Adrenal gland (tissue), 12 donors: ENCODE data around the gene USP14. TPM values are rescaled to one million over a fixed set of nuclear protein-coding genes. Genes with fewer than 3 reads are reported as not detected.

Experiments used
- DNase-seq, 7 donors: peaks; one replicate each; pipeline ENCODE4 v3.0.0-alpha.2; 2019 to 2020
- H3K27ac ChIP-seq, 5 donors: fragments of 200-600 bp; sonication (generic) in 4 of 5; 1 replicate in 3 of 5; 2 replicates in 2 of 5; pipeline versions ENCODE4 v1.5.1 to v1.8.0; 2016 to 2020; ENCODE audit warnings: mild to moderate bottlenecking in 1 of 5
- H3K27me3 ChIP-seq: fragments of 200-600 bp; 2 replicates; pipeline ENCODE4 v1.8.0; 2021
- H3K36me3 ChIP-seq, 2 donors: fragments of 200-600 bp; replicated peaks in 1 of 2; 1 replicate in 1 of 2; 2 replicates in 1 of 2; pipeline versions ENCODE4 v1.5.1 to v1.8.0; 2018 to 2022
- H3K4me1 ChIP-seq, 2 donors: fragments of 200-600 bp; replicated peaks in 1 of 2; 1 replicate in 1 of 2; 2 replicates in 1 of 2; pipeline versions ENCODE4 v1.5.1 to v1.8.0; 2018 to 2021
- H3K4me3 ChIP-seq, 4 donors: fragments of 200-600 bp; sonication (generic) in 3 of 4; one replicate each; pipeline ENCODE4 v1.5.1; 2016 to 2018
- H3K9me3 ChIP-seq, 3 donors: fragments of 200-600 bp; sonication (generic) in 1 of 3; replicated peaks in 1 of 3; 1 replicate in 2 of 3; 2 replicates in 1 of 3; pipeline versions ENCODE4 v1.5.1 to v1.8.0; 2016 to 2021
- POLR2A ChIP-seq, 2 donors: fragments of 450-650 bp; IDR thresholded peaks; one replicate each; pipeline ENCODE4 v1.6.1; 2017; ENCODE audit warnings: antibody characterized with exemption in 2 of 2, mild to moderate bottlenecking in 2 of 2, moderate library complexity in 1 of 2
- WGBS, 4 donors: extraction: QIAGEN DNeasy Blood & Tissue Kit in 2 of 4; methylation state at CpG; one replicate each; pipeline versions ENCODE4 v1.1.5 to v1.1.7; 2013 to 2017; 5-methylcytosine and 5-hydroxymethylcytosine counted together
- intact Hi-C, 2 donors: fragments of 100-400 bp; cut with DNase I; formaldehyde crosslinking; loops; one replicate each; pipeline versions ENCODE4 v1.14.1 to v1.15.0; 2022 to 2023
- microRNA-seq, 3 donors: library from miRNA; unstranded; fragments of <30 nt; microRNA quantifications; one replicate each; pipeline ENCODE4, GENCODE V29; 2017 to 2020
- polyA plus RNA-seq, 3 donors: library from polyadenylated mRNA; stranded (reverse); fragments of 200-250 nt in 2 of 3; fragments of 350-450 nt in 1 of 3; fragmentation: Illumina TruSeq in 1 of 3; extraction: RNeasy Lipid Tissue Mini Kit (QIAGEN cat#74804) in 1 of 3; gene quantifications; one replicate each; pipeline ENCODE4 v1.2.3, GENCODE V29; 2013 to 2014
- small RNA-seq, 2 donors: library from RNA; depleted of rRNA; stranded (forward); fragments of <200 nt; gene quantifications; one replicate each; pipeline ENCODE3, GENCODE V24; 2016
- total RNA-seq, 9 donors: library from RNA; depleted of rRNA in 4 of 9; stranded (reverse); fragments of >200 nt in 4 of 9; fragments of 120-200 nt in 1 of 9; fragmentation: NEBNext Ultra II Directional in 1 of 9; extraction: Animal tissue kit (Norgen Biotek cat#: 25700) in 1 of 9; gene quantifications; one replicate each; pipeline versions ENCODE4 v1.1.0 to v1.2.4, GENCODE V29; 2013 to 2023
- TF ChIP-seq, protein P1 (sequence below), 6 experiments: fragments of 450-650 bp in 4 of 6; fragments of 200-600 bp in 2 of 6; sonication (generic) in 1 of 6; IDR thresholded peaks; 1 replicate in 5 of 6; 2 replicates in 1 of 6; pipeline versions ENCODE4 v1.5.1 to v1.8.0; 2016 to 2021; ENCODE audit warnings: antibody characterized with exemption in 6 of 6, mild to moderate bottlenecking in 2 of 6, moderate library complexity in 1 of 6
- donor health status: healthy with polysubstance abuse.
- donor health status: Bipolar disorder and iron deficiency.
- donor health status: DM: yes; HTN: yes; CAD: no.
- donor health status: DM: no; HTN: no; CAD: no.
- donor health status: DM: no; HTN: no; CAD: no.
- donor health status: DM: yes; HTN: yes; CAD: no.

Gene USP14
- total and polyA plus RNA-seq, 12 donors, result 12.0 to 105 (median 36.6) TPM

DNA sequence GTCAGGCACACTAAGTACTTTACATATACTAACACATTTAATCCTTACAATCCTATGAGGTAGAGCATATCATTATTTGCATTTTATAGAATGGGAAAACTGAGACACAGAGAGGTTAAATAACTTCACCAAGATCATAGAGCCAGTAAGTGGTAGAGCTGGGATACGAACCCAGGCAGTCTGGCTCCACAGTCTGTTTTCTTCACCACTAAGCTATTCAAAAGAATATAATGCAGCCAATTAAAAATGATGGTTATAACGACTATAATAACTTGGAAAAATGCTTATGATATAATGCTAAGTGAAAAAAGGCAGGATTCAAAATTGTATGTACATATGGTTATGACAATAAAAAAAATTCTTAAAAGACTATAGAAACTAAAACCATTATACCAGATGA, 102.2 kb downstream of the USP14 start:
- Histone ChIP-seq H3K36me3 (peaks cover 0 to 56% of the 10 kb centered on the region in 2 donors), H3K27me3 (no peaks in the 10 kb centered on the region), H3K4me1 (no peaks in the 10 kb centered on the region), H3K4me3 (no peak overlapping the region), H3K9me3 (no peaks in the 10 kb centered on the region), H3K27ac (no peak overlapping the region)
- DNase-seq, result no peak
- 86 to 97% (median 91%) methylated on average over 2 of the region's 2 CpGs for WGBS, 4 donors
- TF ChIP-seq POLR2A (IDR thresholded peaks at IDR 0.05), result no peak
- TF ChIP-seq, protein P1, sequence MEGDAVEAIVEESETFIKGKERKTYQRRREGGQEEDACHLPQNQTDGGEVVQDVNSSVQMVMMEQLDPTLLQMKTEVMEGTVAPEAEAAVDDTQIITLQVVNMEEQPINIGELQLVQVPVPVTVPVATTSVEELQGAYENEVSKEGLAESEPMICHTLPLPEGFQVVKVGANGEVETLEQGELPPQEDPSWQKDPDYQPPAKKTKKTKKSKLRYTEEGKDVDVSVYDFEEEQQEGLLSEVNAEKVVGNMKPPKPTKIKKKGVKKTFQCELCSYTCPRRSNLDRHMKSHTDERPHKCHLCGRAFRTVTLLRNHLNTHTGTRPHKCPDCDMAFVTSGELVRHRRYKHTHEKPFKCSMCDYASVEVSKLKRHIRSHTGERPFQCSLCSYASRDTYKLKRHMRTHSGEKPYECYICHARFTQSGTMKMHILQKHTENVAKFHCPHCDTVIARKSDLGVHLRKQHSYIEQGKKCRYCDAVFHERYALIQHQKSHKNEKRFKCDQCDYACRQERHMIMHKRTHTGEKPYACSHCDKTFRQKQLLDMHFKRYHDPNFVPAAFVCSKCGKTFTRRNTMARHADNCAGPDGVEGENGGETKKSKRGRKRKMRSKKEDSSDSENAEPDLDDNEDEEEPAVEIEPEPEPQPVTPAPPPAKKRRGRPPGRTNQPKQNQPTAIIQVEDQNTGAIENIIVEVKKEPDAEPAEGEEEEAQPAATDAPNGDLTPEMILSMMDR (IDR thresholded peaks at IDR 0.05), result no peak
- intact Hi-C loops, result no loop called here

DNA sequence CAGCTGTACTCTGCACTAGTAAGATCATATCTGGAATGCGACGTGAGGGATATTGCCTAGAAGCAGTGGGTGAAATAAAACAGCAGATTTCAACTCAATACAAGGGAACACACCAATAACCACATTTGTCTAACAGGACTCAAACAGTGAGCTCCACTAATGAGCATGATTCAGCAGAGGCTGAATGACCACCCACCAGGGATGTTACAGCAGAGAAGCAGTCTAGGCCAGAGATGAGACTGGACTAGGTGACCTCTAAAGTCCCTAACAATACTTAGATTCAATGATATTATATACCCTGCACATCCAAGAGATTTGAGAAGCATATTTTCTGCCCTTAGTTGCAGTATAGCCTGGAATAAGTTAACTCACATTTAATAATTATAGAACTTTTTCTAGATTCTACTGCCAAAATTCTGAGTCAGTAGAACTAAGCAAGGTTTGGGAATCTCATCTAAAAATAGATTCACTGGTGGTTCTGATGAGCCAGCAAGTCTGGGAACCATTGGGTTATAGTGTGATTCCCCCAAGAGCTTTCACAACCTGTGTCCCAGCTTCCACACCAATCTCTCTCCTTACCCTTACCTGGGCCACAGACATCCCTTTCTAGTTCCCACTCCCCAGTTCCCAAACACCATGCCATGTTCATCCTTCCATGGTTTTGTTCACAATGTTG, 103.2 kb downstream of the USP14 start:
- no peak overlapping the region for H3K4me3 ChIP-seq
- 93 to 97% (median 95%) methylated on average over 2 of the region's 2 CpGs for WGBS, 4 donors
- no peak overlapping the region for H3K27ac ChIP-seq
- TF ChIP-seq, protein P1 (IDR thresholded peaks at IDR 0.05), result no peak
- TF ChIP-seq POLR2A (IDR thresholded peaks at IDR 0.05), result no peak
- H3K4me1 ChIP-seq, result peaks cover 0 to under 1% of the 10 kb centered on the region in 2 donors
- peaks cover 0 to 46% of the 10 kb centered on the region in 2 donors for H3K36me3 ChIP-seq
- H3K9me3 ChIP-seq, result no peaks in the 10 kb centered on the region
- H3K27me3 ChIP-seq, result no peaks in the 10 kb centered on the region
- DNase-seq, result no peak
- intact Hi-C loops, result no loop called here

Small RNAs within 50 kb of the gene (microRNA-seq; reads per million reads assigned to microRNA genes)
- gene MIR8078, result 0 reads per million in 3 donors

Small RNAs within 50 kb of the gene (small RNA-seq; reads per million reads assigned to genes)
- gene MIR8078, result 0 reads per million in 2 donors

Other genes with a start within 250 kb of the USP14 start
- 1 to 10 TPM in 2 of 9 donors, under 1 TPM in 1, not detected in 6; 0.28 to 1.3 (median 1.1) TPM for gene TUBB8B, start 108.9 kb upstream of the USP14 start, total RNA-seq
- gene TUBB8B, start 108.9 kb upstream of the USP14 start, polyA plus RNA-seq, result under 1 TPM in 1 of 3 donors, not detected in 2; 0.88 TPM
- gene THOC1, start 109.5 kb downstream of the USP14 start, total RNA-seq, result 10 to 100 TPM; 11.1 to 61.4 (median 24.0) TPM
- gene THOC1, start 109.5 kb downstream of the USP14 start, polyA plus RNA-seq, result 100 to 1,000 TPM in 1 of 3 donors, 10 to 100 TPM in 2; 21.3 to 147 (median 72.8) TPM